Choroid plexus epithelial cell (primary cell): Measurements from ENCODE around the gene SDHA.
"Not testable (repeated sequence)": the region's sequence is repeated elsewhere in the genome, so short reads cannot be mapped to it uniquely, and the experiment has no call there.

ENCODE experiments used
- DNase-seq: peaks from one replicate; pipeline ENCODE4 v3.0.0-alpha.2; 2010; ENCODE audit warnings: low read depth
- H3K4me3 ChIP-seq: 2 replicates; pipeline ENCODE4 v1.5.1; 2011; ENCODE audit warnings: low read depth, mild to moderate bottlenecking, control low read depth, low read length, moderate library complexity
- TF ChIP-seq, protein P1 (sequence below): conservative IDR thresholded peaks from 2 replicates; pipeline ENCODE4 v1.5.1; 2011; ENCODE audit warnings: low read depth, mild to moderate bottlenecking, control low read depth, inconsistent platforms, low read length, moderate library complexity

Gene SDHA

DNA sequence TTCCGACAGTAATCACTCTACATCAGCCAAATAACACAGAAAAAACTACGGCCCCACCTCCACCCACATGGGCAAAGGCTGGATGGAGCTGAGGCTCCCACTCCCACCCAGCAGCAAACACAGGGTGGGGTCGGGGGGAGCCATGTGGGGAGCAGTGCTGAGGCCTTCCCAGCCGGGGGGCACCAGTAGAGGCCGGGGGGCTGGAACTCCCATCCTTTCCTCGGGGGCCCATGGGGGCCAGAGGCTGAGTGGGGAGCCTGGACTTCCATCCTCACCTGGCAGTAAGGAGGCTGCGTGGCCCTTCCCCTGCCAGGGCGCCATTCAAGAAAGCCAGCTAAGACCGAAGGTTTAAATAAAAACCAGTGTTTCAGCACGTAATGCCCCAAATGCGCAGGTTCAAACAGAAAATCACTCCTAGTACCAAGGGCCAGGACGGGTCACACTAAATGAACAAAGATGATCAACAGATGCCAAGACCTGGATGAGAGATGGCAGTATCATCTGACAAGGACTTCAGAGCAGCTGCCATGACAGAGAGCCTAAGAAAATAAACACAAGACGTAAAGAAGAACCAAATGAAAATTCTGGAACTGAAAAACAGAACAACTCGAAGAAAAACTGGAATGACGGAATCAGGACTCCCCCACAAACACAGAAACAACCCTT lies 9.5 kb upstream of the SDHA start:
- TF ChIP-seq, protein P1, sequence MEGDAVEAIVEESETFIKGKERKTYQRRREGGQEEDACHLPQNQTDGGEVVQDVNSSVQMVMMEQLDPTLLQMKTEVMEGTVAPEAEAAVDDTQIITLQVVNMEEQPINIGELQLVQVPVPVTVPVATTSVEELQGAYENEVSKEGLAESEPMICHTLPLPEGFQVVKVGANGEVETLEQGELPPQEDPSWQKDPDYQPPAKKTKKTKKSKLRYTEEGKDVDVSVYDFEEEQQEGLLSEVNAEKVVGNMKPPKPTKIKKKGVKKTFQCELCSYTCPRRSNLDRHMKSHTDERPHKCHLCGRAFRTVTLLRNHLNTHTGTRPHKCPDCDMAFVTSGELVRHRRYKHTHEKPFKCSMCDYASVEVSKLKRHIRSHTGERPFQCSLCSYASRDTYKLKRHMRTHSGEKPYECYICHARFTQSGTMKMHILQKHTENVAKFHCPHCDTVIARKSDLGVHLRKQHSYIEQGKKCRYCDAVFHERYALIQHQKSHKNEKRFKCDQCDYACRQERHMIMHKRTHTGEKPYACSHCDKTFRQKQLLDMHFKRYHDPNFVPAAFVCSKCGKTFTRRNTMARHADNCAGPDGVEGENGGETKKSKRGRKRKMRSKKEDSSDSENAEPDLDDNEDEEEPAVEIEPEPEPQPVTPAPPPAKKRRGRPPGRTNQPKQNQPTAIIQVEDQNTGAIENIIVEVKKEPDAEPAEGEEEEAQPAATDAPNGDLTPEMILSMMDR, result no peak
- no peak for DNase-seq
- H3K4me3 ChIP-seq, result no peak overlapping the region

DNA sequence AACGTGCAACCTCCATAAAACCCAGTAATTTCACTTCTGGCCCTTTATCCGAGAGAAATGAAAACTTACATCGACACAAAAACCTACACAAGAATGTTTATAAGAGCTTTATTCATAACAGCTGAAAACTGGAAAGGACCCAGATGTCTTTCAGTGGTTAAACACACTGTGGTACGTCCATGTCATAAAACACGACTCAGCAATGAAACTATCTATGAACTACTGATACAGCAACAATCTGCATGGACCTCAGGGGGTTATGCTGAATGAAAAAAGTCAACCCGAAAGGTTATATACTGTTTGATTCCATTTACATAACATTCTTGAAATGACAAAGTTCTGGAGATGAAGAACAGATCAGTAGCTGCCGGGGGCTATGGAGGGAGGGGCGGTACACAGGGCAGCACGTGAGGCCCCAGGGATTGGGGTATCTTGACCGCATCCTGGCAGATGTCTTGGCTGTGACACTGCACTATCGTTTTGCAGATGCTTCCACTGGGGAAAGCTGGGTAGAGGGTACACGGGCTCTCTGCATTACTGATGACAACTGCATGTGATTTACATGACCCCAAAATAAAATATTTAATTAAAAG lies 4.2 kb upstream of the SDHA start:
- DNase-seq, result no peak

DNA sequence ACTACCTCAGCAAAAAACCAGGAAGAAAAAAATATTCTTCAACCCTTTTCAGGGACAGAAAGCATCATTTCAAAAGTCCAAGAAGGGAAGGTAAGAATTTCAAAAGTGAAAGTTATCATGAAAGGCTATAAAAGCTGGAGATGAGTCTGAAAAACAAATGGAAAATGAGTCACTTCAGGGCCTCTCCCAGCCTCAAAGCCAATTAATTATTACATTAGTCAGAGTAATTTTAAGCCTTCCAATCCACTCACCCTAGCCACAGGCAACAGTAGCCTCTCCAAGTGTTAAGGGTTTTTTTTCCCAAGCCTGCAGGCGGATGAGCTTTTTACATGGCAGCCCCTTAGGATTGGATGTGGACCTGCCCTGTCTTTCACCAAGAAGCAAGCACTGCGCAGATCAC lies 2.9 kb upstream of the SDHA start:
- not testable (repeated sequence) for H3K4me3 ChIP-seq, DNase-seq

More for the DNA sequence above, 4.2 kb upstream of the SDHA start:
- no peak overlapping the region for H3K4me3 ChIP-seq
- TF ChIP-seq, protein P1, result no peak

DNA sequence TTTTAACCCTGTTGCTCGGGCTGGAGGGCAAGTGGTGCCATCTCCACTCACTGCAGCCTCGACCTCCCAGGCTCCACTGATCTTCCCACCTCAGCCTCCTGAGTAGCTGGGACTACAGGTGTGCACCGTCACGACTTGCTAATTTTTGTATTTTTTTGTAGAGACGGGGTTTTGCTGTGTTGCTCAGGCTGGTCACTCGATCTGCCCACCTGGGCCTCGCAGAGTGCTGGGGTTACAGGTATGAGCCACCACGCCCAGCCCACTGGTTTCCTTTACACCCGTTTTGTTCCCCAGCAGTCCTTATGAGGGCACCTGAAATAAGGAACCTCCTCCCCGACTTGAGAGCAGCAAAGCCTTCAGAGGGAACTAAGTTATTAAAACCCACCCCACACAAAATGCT lies 2.0 kb upstream of the SDHA start:
- DNase-seq, H3K4me3 ChIP-seq: not testable (repeated sequence)

DNA sequence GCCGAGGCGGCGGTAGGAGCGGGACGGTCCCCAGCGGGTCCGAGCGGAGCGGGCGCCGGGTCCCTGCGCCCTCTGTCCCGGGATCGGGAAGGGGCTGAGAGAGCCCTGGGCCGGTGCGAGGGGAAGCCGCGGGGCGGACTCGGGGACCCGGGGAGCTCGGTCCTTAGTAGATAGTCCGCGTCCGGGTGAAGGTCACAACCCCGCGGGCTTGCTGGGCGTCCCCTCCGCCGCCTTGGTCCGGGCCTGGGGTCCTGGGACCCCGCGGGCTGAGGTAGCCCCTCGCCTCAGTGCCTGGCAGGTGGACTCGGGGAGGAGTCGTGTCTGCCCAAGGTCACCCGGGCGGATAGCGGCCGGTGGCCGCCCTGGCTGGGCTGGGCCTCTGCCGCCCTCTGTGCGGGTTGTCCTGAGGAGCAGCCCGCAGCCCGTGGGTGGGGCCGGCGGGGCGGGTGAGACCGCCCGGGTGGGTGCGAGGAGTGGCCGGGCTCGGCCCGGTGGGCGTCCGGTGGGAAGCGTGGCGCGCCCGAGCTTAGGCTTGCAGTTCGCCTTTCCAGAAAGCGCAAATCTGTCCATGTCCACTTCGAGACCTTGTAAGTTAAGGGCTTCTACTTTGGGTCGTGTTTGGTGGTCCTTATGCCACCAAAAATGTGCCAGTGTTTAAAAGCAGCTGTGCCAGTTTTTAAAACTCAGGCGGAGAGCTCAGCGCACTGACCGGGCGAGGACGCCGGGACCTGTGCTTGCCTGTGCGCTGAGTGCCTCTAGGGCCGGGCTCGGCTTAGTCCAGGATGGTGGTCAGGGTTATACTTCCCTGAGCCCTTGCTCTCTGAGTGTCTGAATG lies 554 bp downstream of the SDHA start:
- TF ChIP-seq, protein P1, result peak; percentile 8
- peak; percentile 52 for DNase-seq
- H3K4me3 ChIP-seq, result peak overlapping the region; percentile 90

DNA sequence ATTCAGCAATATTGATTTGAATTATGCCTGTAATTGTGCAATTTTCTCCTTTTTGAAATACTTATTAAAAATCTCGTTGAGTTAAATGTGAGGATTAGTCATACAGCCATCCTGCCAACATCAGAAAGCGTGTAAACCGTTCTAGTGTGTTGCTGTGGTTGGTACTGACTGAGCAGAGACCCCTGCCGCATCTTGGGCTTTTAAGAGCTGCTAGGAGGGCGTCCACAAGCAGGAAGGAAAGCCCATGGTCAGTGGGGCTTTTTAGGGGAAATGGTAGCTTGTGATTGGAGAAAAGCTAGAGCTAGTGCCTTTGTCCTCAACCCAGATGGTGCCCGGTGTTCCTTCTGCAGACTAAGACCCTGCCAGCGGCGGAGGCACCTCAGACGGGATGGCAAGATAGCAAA lies 1.3 kb downstream of the SDHA start:
- TF ChIP-seq, protein P1, result no peak
- H3K4me3 ChIP-seq, result peak overlapping the region; percentile 90
- peak; percentile 42 for DNase-seq

DNA sequence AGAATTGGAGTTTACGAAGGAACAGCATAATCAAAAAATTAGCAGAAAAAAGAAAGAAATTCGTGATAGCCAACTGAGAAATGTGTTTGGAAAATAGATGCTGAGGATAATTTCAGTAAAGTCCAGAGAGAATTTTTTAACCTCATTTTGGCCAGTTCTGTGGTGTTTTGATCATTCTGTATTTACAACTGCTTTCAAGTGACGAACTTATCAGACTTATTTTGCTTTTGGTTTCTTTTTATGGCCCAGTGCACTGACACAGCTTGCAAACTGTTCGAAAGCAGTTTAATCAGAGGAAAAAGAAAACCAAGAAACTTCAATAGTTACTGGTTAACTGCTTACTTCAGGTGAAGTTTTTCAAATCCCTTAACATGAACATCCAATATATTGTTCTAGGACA lies 1.9 kb downstream of the SDHA start:
- TF ChIP-seq, protein P1, result no peak
- H3K4me3 ChIP-seq, result no peak overlapping the region
- no peak for DNase-seq

DNA sequence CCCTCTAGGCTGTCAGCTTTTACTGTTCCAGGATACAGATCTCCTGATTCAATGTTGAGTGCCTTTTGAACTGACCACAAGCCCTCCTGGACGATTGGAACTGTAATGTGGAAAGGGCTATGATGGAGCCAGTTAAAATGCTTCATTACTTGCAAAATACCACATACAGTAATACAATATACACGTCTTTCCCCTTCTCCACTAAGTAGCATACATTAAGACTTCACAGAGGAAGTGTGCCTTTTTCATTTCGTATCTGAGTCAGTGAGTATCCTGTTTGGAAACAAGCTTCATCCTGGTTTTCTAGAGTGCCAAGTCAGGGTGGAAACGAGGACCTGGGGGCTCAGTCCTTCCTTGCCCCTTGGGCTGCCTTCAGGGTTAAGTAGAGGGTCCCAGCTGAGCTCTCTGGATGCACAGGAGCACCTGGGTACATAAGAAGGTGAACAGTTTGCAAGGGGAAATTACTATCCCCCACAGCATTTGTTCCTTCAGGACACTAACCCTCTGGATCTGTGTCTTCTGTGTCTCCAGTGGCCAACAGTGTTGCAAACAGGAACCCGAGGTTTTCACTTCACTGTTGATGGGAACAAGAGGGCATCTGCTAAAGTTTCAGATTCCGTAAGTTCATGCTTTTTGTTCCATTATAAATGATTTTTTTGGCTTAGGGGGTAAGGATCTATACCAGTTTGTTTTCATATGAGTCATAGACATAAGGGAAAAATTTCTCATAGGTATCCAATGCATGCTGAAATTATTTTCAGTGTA lies 5.0 kb downstream of the SDHA start:
- DNase-seq, result peak; percentile 37
- H3K4me3 ChIP-seq, result not testable (repeated sequence)
